ENCODE data around the gene CELF3. TPM values are rescaled to one million over a fixed set of nuclear protein-coding genes. Genes with fewer than 3 reads are reported as not detected.

Gene CELF3
- total RNA-seq, 4 donors from 2014 or later: 1.2 TPM; not detected in 3

DNA sequence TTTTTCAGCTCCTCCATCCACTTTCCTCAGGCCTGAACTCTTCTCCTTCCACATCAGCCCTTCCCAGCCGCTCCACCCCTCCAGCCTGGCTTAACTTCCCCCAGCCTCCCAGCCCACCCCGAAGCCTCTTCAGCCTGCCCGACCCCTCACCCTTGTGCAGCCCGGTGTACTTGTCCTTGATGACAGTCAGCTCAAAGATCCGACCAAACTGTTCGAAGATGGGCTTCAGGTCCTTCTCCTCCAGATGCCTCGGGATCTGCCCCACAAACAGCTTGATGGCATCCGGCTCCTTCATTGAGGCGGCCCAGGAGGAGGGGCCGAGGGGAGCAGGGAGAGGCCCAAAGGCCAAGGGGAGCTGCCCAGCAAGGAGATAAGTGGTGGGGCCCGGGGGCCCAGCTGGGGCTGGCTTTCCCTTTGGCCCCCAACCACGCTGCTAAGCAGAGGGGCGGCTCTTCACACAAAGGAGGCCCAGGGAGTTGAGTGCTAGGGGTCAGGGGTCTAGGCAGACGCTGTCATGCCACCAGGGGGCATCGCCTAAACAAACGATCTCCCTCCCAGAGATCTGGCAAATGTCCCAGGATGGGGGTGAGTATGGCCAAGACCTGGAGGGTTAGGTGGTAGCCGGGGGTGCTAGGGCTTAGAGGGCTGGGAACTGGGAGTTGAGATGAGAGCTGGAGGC is 738 bp downstream of the CELF3 start:
- Histone ChIP-seq H3K27ac (no peak overlapping the region), H3K4me1 (no peaks in the 10 kb centered on the region), H3K36me3 (no peaks in the 10 kb centered on the region), H3K27me3 (no peaks in the 10 kb centered on the region), H3K4me3 (no peak overlapping the region), H3K9me3 (no peaks in the 10 kb centered on the region)
- TF ChIP-seq, protein P1, sequence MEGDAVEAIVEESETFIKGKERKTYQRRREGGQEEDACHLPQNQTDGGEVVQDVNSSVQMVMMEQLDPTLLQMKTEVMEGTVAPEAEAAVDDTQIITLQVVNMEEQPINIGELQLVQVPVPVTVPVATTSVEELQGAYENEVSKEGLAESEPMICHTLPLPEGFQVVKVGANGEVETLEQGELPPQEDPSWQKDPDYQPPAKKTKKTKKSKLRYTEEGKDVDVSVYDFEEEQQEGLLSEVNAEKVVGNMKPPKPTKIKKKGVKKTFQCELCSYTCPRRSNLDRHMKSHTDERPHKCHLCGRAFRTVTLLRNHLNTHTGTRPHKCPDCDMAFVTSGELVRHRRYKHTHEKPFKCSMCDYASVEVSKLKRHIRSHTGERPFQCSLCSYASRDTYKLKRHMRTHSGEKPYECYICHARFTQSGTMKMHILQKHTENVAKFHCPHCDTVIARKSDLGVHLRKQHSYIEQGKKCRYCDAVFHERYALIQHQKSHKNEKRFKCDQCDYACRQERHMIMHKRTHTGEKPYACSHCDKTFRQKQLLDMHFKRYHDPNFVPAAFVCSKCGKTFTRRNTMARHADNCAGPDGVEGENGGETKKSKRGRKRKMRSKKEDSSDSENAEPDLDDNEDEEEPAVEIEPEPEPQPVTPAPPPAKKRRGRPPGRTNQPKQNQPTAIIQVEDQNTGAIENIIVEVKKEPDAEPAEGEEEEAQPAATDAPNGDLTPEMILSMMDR (IDR thresholded peaks at IDR 0.05): no peak
- TF ChIP-seq POLR2A (IDR thresholded peaks at IDR 0.05): no peak
- no peak for DNase-seq
- intact Hi-C loops (cut with DNase I; ENCODE audit: low total_unique reads): no loop called here

DNA sequence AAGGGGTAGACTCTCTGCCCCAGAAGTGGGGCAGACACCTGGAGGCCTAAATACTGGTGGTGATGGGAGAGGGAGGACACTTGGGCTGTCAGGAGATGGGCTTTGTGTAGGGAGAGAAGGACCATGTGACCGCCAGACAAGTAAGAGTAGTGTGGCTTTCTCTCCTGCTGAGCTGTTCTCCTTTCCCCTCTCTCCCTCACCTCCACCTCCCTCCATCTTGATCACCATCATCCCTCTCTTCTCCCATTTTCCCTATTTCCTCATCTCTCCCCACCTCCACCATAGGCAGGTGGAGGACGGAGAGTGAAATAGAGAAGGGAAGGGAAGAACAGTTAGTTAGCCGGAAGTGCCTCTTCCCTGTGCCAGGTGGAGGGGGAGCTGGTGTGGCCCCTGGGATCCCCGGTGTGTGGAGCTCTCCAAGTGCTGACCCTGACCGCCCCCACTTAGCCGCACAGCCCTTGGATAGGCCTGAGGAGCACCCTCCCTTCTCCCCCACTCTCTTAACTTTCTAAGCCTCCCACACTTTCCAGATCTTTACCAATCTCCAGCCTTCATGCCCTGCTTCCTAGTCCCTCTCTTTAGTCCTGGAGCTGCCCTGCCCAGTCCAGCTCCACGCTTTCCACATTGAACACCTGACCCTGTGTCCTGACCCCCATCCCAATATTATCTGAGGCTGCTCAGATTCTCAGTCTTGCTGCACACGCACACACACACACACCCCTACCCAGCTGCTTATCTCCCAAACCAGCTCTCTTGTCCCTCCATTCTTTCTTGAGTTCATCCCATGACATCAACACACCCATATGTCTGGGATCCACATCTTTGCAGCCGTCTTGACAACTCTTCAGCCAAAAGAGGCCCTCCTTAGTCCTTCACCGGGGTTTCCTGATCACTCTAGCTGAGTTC is 1.5 kb downstream of the CELF3 start:
- no peaks in the 10 kb centered on the region for H3K4me1 ChIP-seq
- no peak overlapping the region for H3K27ac ChIP-seq
- H3K9me3 ChIP-seq: no peaks in the 10 kb centered on the region
- no peak overlapping the region for H3K4me3 ChIP-seq
- no peaks in the 10 kb centered on the region for H3K36me3 ChIP-seq
- no peaks in the 10 kb centered on the region for H3K27me3 ChIP-seq
- TF ChIP-seq, protein P1 (IDR thresholded peaks at IDR 0.05): no peak
- no peak for TF ChIP-seq POLR2A (IDR thresholded peaks at IDR 0.05)
- no peak for DNase-seq
- intact Hi-C loops (cut with DNase I; ENCODE audit: low total_unique reads): no loop called here

DNA sequence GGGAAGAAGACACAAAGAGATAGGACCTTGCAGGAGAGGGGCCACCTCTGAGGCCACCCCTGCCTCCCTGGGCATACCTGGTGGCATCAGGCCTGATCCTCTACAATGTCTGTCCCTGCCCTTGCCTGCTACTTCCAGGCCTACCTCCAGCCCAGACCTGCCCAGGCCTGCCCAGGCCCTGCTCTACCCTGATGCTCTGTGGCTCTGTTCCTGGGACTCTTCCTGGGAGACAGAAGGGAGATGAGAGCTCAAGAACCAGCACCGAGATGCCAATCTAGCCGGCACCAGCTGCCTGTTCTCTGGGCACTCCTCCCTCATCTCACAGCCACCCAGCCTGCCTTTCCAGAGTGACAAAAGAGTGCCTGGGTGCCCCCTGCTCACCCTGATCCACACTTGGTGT is 2.7 kb downstream of the CELF3 start:
- no peak overlapping the region for H3K27ac ChIP-seq
- TF ChIP-seq, protein P1 (IDR thresholded peaks at IDR 0.05): no peak
- no peak for TF ChIP-seq POLR2A (IDR thresholded peaks at IDR 0.05)
- H3K4me1 ChIP-seq: no peaks in the 10 kb centered on the region
- no peaks in the 10 kb centered on the region for H3K9me3 ChIP-seq
- no peaks in the 10 kb centered on the region for H3K27me3 ChIP-seq
- intact Hi-C loops (cut with DNase I; ENCODE audit: low total_unique reads): no loop called here
- H3K4me3 ChIP-seq: no peak overlapping the region
- no peak for DNase-seq
- no peaks in the 10 kb centered on the region for H3K36me3 ChIP-seq

DNA sequence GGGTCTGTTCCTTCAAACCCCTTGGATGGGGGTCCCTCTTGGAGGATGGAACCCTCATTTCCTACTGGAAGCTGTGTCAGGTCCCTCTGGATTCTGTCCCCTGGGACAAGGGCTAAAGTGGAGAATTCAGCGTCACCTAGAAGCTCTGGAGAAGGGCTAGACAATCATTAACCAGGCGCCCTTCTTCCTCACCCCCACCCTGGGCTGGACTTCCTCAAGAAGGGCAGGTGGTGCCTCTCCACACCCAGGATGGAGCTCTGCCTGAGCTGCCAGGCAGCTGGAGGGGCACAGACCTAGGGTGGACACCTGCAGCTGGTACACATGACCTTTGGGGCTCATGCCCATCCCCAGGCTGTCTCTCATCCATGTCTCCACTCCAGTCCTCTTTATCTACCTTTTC is 3.6 kb downstream of the CELF3 start:
- Histone ChIP-seq H3K27ac (no peak overlapping the region), H3K9me3 (no peaks in the 10 kb centered on the region), H3K27me3 (no peaks in the 10 kb centered on the region), H3K36me3 (no peaks in the 10 kb centered on the region), H3K4me1 (no peaks in the 10 kb centered on the region), H3K4me3 (no peak overlapping the region)
- TF ChIP-seq, protein P1 (IDR thresholded peaks at IDR 0.05): no peak
- TF ChIP-seq POLR2A (IDR thresholded peaks at IDR 0.05): no peak
- DNase-seq: no peak
- intact Hi-C loops (cut with DNase I; ENCODE audit: low total_unique reads): no loop called here

DNA sequence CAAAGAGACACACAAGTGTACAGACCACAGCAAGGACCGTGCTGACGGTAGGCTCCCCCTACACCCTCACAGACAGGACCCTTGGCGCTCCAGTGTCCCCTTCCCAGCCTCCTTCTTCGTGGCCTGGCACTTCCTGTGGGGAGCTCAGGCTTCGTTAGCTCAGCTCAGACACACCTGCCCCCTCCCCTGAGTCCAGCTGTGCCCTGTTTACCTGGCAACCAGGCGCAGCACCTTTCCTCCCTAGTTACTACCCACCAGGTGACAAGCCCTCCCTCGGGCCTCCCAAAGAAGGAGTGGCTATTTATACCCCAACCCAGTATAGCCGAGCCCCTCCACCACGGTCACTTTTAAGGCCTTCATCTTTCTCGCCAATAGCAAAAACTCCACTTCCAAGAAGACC is 4.7 kb downstream of the CELF3 start:
- Histone ChIP-seq H3K27me3 (no peaks in the 10 kb centered on the region), H3K4me1 (no peaks in the 10 kb centered on the region), H3K27ac (no peak overlapping the region), H3K4me3 (no peak overlapping the region), H3K36me3 (no peaks in the 10 kb centered on the region), H3K9me3 (no peaks in the 10 kb centered on the region)
- no peak for DNase-seq
- no peak for TF ChIP-seq POLR2A (IDR thresholded peaks at IDR 0.05)
- TF ChIP-seq, protein P1 (IDR thresholded peaks at IDR 0.05): no peak
- intact Hi-C loops (cut with DNase I; ENCODE audit: low total_unique reads): no loop called here
